ENCODE data around the gene JADE3.

DNA sequence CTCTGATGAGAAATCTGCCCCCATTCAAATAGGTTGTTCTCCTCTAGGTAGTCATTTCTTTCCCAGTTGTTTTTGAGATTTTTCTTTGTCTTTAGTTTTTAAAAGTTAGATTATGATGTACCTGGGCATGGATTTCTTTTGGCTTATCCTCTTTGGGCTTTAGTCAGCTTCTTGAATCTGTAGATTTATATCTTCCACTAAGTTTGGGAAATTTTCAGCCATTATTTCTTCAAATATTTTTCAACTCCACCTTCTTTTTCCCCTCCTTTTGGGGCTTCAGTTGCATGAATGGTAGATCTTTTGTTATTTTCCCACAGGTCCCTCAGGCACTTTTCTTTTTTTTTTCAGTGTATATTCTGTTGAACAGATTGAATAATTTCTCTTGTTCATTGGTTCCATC, 77.3 kb downstream of the JADE3 start:
- no peak for TF ChIP-seq POLR2AphosphoS5 (IDR thresholded peaks at IDR 0.05)
- no peak for TF ChIP-seq POLR2A (IDR thresholded peaks at IDR 0.05; ENCODE audit: low read depth)
- TF ChIP-seq, protein P1, sequence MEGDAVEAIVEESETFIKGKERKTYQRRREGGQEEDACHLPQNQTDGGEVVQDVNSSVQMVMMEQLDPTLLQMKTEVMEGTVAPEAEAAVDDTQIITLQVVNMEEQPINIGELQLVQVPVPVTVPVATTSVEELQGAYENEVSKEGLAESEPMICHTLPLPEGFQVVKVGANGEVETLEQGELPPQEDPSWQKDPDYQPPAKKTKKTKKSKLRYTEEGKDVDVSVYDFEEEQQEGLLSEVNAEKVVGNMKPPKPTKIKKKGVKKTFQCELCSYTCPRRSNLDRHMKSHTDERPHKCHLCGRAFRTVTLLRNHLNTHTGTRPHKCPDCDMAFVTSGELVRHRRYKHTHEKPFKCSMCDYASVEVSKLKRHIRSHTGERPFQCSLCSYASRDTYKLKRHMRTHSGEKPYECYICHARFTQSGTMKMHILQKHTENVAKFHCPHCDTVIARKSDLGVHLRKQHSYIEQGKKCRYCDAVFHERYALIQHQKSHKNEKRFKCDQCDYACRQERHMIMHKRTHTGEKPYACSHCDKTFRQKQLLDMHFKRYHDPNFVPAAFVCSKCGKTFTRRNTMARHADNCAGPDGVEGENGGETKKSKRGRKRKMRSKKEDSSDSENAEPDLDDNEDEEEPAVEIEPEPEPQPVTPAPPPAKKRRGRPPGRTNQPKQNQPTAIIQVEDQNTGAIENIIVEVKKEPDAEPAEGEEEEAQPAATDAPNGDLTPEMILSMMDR (IDR thresholded peaks at IDR 0.05): no peak

All from esophagus muscularis mucosa (tissue), 3 donors.